ENCODE measurements around the gene C10orf105. TPM values are rescaled to one million over a fixed set of nuclear protein-coding genes. Genes with fewer than 3 reads are reported as not detected.

Gene C10orf105, protein sequence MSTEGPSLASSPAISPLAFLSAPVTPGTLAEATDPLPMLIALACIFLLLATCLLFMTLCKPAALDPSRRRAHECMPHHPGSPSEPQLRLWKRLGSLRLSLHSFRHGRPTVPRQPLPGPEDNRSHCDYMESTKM
- total RNA-seq (ENCODE audit: unreplicated experiment): not detected
- long read RNA-seq: 0 reads

- Mint-ChIP-seq H3K4me1 (ENCODE audit: low read depth, unreplicated experiment) (peaks cover 6% of the 10 kb centered on the region), H3K36me3 (ENCODE audit: unreplicated experiment) (peaks cover 10% of the 10 kb centered on the region), H3K27ac (ENCODE audit: unreplicated experiment) (no peak within 1 kb of the TSS), H3K27me3 (ENCODE audit: unreplicated experiment) (peaks cover 7% of the 10 kb centered on the region), H3K9me3 (ENCODE audit: unreplicated experiment) (no peaks in the 10 kb centered on the region), H3K4me3 (ENCODE audit: unreplicated experiment) (no peak within 1 kb of the TSS)
- no peak for DNase-seq
- TF ChIP-seq CTCF (IDR thresholded peaks at IDR 0.05; ENCODE audit: partially characterized antibody, unreplicated experiment): no peak
Observed at GRCh38 chr10:71719464-71720201, at the start of gene C10orf105. C10orf105 (minus strand) TSS chr10:71719778; CDS start chr10:71716337, 3,441 bp downstream.

- Mint-ChIP-seq H3K4me3 (ENCODE audit: unreplicated experiment) (no peak overlapping the region), H3K27me3 (ENCODE audit: unreplicated experiment) (peaks cover 6% of the 10 kb centered on the region), H3K27ac (ENCODE audit: unreplicated experiment) (no peak overlapping the region), H3K9me3 (ENCODE audit: unreplicated experiment) (peaks cover 2% of the 10 kb centered on the region), H3K36me3 (ENCODE audit: unreplicated experiment) (no peaks in the 10 kb centered on the region), H3K4me1 (ENCODE audit: low read depth, unreplicated experiment) (peaks cover 4% of the 10 kb centered on the region)
- TF ChIP-seq CTCF (IDR thresholded peaks at IDR 0.05; ENCODE audit: partially characterized antibody, unreplicated experiment): no peak
- DNase-seq: no peak
Observed at GRCh38 chr10:71767420-71768035, 48.0 kb upstream of the C10orf105 start.

GRCh38 chr10:71766717-71767419 lies 47.3 kb upstream of the C10orf105 start:
- Mint-ChIP-seq H3K9me3 (ENCODE audit: unreplicated experiment) (peaks cover 2% of the 10 kb centered on the region), H3K4me1 (ENCODE audit: low read depth, unreplicated experiment) (peaks cover 4% of the 10 kb centered on the region), H3K27ac (ENCODE audit: unreplicated experiment) (no peak overlapping the region), H3K36me3 (ENCODE audit: unreplicated experiment) (no peaks in the 10 kb centered on the region), H3K4me3 (ENCODE audit: unreplicated experiment) (no peak overlapping the region), H3K27me3 (ENCODE audit: unreplicated experiment) (peaks cover 6% of the 10 kb centered on the region)
- no peak for TF ChIP-seq CTCF (IDR thresholded peaks at IDR 0.05; ENCODE audit: partially characterized antibody, unreplicated experiment)
- no peak for DNase-seq

GRCh38 chr10:71765906-71766716 lies 46.5 kb upstream of the C10orf105 start:
- Mint-ChIP-seq H3K27me3 (ENCODE audit: unreplicated experiment) (peaks cover 9% of the 10 kb centered on the region), H3K4me1 (ENCODE audit: low read depth, unreplicated experiment) (peaks cover 4% of the 10 kb centered on the region), H3K36me3 (ENCODE audit: unreplicated experiment) (no peaks in the 10 kb centered on the region), H3K27ac (ENCODE audit: unreplicated experiment) (no peak overlapping the region), H3K9me3 (ENCODE audit: unreplicated experiment) (peaks cover 2% of the 10 kb centered on the region), H3K4me3 (ENCODE audit: unreplicated experiment) (no peak overlapping the region)
- no peak for TF ChIP-seq CTCF (IDR thresholded peaks at IDR 0.05; ENCODE audit: partially characterized antibody, unreplicated experiment)
- DNase-seq: no peak
